Caco-2 (cell line): ENCODE data around the gene DDX31. TPM values are rescaled to one million over a fixed set of nuclear protein-coding genes. Genes with fewer than 3 reads are reported as not detected.

Source experiments
- BruUV-seq: library from RNA; stranded (reverse); fragments of 400-500 nt; replicated peaks from 2 replicates; lab custom pipeline; 2021; lab: Mats Ljungman, UMichigan
- CTCF ChIA-PET: fragments of 300-600 bp; sonication (Branson Sonifier 250); formaldehyde crosslinking; loops from one replicate; lab custom pipeline; 2022; ENCODE audit warnings: antibody characterized with exemption; lab: Charles Lee
- POLR2A ChIA-PET: fragments of 300-600 bp; sonication (Branson Sonifier 250); formaldehyde crosslinking; loops from one replicate; lab custom pipeline; 2022; ENCODE audit warnings: antibody characterized with exemption; lab: Charles Lee
- DNase-seq, 2 experiments: peaks; one replicate each; pipeline versions ENCODE4 v3.0.0 to v3.0.0-alpha.2; 2020 to 2022
- H3K27me3 ChIP-seq: replicated peaks from 2 replicates; pipeline ENCODE4 v1.6.0; 2011; ENCODE audit warnings: low read length; ENCODE audit not compliant: control insufficient read depth, insufficient read depth
- H3K36me3 ChIP-seq: 2 replicates; pipeline ENCODE4 v1.5.1; 2011; ENCODE audit warnings: low read length; ENCODE audit not compliant: control insufficient read depth, insufficient read depth
- H3K4me1 ChIP-seq: fragments of 250-450 bp; sonication (Bioruptor Pico); 2 replicates; pipeline ENCODE4 v1.5.1; 2020; ENCODE audit warnings: mild to moderate bottlenecking
- H3K4me3 ChIP-seq: 2 replicates; pipeline ENCODE4 v1.5.1; 2011; ENCODE audit warnings: low read depth, mild to moderate bottlenecking, control low read depth, low read length
- H3K9me3 ChIP-seq: fragments of 250-450 bp; sonication (Bioruptor Pico); 2 replicates; pipeline ENCODE4 v1.5.1; 2020; ENCODE audit warnings: mild to moderate bottlenecking, moderate library complexity
- H3K27ac Mint-ChIP-seq: one replicate; pipeline ENCODE4 v1.8.0; 2022; ENCODE audit warnings: mixed read lengths; ENCODE audit not compliant: unreplicated experiment
- H3K27me3 Mint-ChIP-seq: one replicate; pipeline ENCODE4 v1.8.0; 2022; ENCODE audit warnings: mixed read lengths; ENCODE audit not compliant: insufficient read depth, unreplicated experiment
- H3K36me3 Mint-ChIP-seq: one replicate; pipeline ENCODE4 v1.8.0; 2022; ENCODE audit warnings: mild to moderate bottlenecking, mixed read lengths; ENCODE audit not compliant: insufficient read depth, unreplicated experiment
- H3K4me1 Mint-ChIP-seq: one replicate; pipeline ENCODE4 v1.8.0; 2022; ENCODE audit warnings: low read depth, mixed read lengths; ENCODE audit not compliant: unreplicated experiment
- H3K4me3 Mint-ChIP-seq: one replicate; pipeline ENCODE4 v1.8.0; 2022; ENCODE audit warnings: mild to moderate bottlenecking, moderate library complexity, mixed read lengths; ENCODE audit not compliant: unreplicated experiment
- H3K9me3 Mint-ChIP-seq: one replicate; pipeline ENCODE4 v1.8.0; 2022; ENCODE audit warnings: mixed read lengths; ENCODE audit not compliant: unreplicated experiment
- intact Hi-C: fragments of 100-400 bp; cut with micrococcal nuclease; formaldehyde crosslinking; loops from one replicate; pipeline ENCODE4 v1.10.0; 2022; ENCODE audit not compliant: unreplicated experiment
- total RNA-seq: library from RNA; stranded (reverse); gene quantifications from 2 replicates; pipeline ENCODE4 v1.2.3, GENCODE V29; 2022
- TF ChIP-seq, protein P1 (sequence below), 2 experiments: fragments of 200-600 bp in 1 of 2; IDR thresholded peaks; 1 replicate in 1 of 2; 2 replicates in 1 of 2; pipeline versions ENCODE4 v1.5.1 to v1.8.0; 2011 to 2022; ENCODE audit warnings: antibody characterized with exemption in 1 of 2, control low read depth in 1 of 2, inconsistent platforms in 1 of 2, low read depth in 1 of 2, low read length in 1 of 2, mild to moderate bottlenecking in 1 of 2, moderate library complexity in 1 of 2; ENCODE audit not compliant: insufficient read depth in 1 of 2, severe bottlenecking in 1 of 2, unreplicated experiment in 1 of 2

DDX31 gene
- total RNA-seq, 1 experiment from 2014 or later: 23.1 TPM

DNA sequence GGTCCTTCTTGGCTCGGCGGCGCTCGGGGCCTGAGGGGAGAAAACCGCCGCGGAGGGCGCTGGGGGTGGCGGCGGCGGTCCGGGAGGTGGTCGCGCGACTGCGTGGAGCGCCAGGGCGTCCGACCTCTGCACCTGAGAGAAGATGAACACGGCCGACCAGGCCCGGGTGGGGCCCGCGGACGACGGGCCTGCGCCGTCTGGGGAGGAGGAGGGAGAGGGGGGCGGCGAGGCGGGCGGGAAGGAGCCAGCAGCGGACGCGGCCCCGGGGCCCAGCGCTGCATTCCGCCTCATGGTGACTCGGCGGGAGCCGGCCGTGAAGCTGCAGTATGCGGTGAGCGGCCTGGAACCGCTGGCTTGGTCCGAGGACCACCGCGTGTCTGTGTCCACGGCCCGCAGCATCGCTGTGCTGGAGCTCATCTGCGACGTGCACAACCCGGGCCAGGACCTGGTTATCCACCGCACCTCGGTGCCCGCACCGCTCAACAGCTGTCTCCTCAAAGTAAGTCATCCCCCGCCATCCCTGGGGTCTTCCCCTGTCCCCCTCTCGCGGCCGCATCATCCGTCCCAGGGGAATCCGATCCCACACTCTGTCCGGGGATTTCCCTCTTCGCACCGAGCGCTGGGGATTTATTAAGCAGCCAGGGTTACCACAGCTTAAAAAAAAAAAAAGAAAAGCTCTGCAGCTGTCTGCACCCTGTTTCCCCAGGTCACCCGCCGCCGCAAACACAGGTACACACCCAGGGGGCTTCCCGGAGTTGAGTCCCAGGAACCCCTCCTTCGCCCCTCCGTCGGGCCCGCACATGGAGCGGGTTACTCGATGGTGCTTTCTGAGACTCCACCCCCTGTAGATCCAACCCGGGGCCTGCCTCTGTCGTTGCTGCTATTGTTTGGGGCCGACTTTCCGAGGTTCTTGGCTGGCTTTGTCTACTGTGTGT, 941 bp upstream of the DDX31 start, which contains the start of gene GTF3C4:
Gene GTF3C4 (plus strand): TSS at position 8 of the 935 bp plus-strand sequence. CDS start 135 bp downstream, at position 143.
- intact Hi-C loops: no loop called here
- CTCF ChIA-PET: no interaction called here
- Histone ChIP-seq H3K27me3 (no peaks in the 10 kb centered on the region), H3K4me3 (peak within 1 kb of the TSS; percentile 91), H3K36me3 (no peaks in the 10 kb centered on the region), H3K4me1 (peaks cover 9% of the 10 kb centered on the region; the same call in 1 of the 2 replicates), H3K9me3 (no peaks in the 10 kb centered on the region)
- BruUV-seq: no TSS peak
- H3K27ac Mint-ChIP-seq: peak within 1 kb of the TSS; percentile 97
- H3K4me3 Mint-ChIP-seq: peak within 1 kb of the TSS; percentile 90
- peaks cover 36% of the 10 kb centered on the region for H3K36me3 Mint-ChIP-seq
- POLR2A ChIA-PET: interaction anchor here (0.6 to 1.1 kb wide), 2 partner anchors 16 to 208 kb away, joined by 3 to 5 read pairs; partner anchors contain the start of gene SPACA9
- TF ChIP-seq, protein P1, sequence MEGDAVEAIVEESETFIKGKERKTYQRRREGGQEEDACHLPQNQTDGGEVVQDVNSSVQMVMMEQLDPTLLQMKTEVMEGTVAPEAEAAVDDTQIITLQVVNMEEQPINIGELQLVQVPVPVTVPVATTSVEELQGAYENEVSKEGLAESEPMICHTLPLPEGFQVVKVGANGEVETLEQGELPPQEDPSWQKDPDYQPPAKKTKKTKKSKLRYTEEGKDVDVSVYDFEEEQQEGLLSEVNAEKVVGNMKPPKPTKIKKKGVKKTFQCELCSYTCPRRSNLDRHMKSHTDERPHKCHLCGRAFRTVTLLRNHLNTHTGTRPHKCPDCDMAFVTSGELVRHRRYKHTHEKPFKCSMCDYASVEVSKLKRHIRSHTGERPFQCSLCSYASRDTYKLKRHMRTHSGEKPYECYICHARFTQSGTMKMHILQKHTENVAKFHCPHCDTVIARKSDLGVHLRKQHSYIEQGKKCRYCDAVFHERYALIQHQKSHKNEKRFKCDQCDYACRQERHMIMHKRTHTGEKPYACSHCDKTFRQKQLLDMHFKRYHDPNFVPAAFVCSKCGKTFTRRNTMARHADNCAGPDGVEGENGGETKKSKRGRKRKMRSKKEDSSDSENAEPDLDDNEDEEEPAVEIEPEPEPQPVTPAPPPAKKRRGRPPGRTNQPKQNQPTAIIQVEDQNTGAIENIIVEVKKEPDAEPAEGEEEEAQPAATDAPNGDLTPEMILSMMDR (IDR thresholded peaks at IDR 0.05; ENCODE audit: insufficient read depth in 1 of 2, low read depth in 1 of 2, low read length in 1 of 2, severe bottlenecking in 1 of 2, unreplicated experiment in 1 of 2): no peak
- no peaks in the 10 kb centered on the region for H3K9me3 Mint-ChIP-seq
- peak; percentile 42 for DNase-seq
- peaks cover 24% of the 10 kb centered on the region for H3K4me1 Mint-ChIP-seq
- no peaks in the 10 kb centered on the region for H3K27me3 Mint-ChIP-seq

DNA sequence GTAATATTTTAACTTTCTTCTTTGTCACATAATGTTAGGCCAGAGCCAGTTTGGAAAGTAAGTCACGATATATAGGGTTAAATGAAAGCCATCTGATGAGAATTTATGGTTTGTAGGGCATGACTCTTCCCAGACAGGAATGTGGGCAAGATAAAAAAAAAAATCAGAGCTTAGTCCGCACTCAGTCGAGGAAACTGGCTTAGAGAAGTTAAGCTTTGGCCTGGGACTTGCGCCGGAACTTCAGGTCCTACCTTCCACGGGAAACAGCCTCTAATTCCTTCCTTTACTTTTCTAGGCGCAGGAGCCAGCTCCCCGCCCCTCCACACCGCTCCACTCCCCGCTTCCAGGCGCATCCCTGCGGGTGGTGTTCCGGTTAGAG, 475 bp downstream of the DDX31 start:
- Mint-ChIP-seq H3K4me1 (peaks cover 24% of the 10 kb centered on the region), H3K9me3 (no peaks in the 10 kb centered on the region), H3K27ac (peak overlapping the region; percentile 97), H3K36me3 (peaks cover 38% of the 10 kb centered on the region), H3K4me3 (peak overlapping the region; percentile 90), H3K27me3 (no peaks in the 10 kb centered on the region)
- BruUV-seq: TSS peak; percentile 53
- Histone ChIP-seq H3K36me3 (no peaks in the 10 kb centered on the region), H3K4me1 (peaks cover 9% of the 10 kb centered on the region; the same call in 1 of the 2 replicates), H3K4me3 (peak overlapping the region; percentile 91), H3K27me3 (no peaks in the 10 kb centered on the region), H3K9me3 (no peaks in the 10 kb centered on the region)
- intact Hi-C loops: no loop called here
- POLR2A ChIA-PET: interaction anchor here (0.7 to 0.9 kb wide), 2 partner anchors 11 to 1601 kb away, joined by 3 to 5 read pairs; no protein-coding TSS in a partner anchor
- DNase-seq: peak in 1 of 2 experiments; percentile 77
- TF ChIP-seq, protein P1 (IDR thresholded peaks at IDR 0.05; ENCODE audit: insufficient read depth in 1 of 2, low read depth in 1 of 2, low read length in 1 of 2, severe bottlenecking in 1 of 2, unreplicated experiment in 1 of 2): no peak
- CTCF ChIA-PET: interaction anchor here (0.7 to 1.4 kb wide), 5 partner anchors 15 to 232 kb away, joined by 3 to 5 read pairs (median 4); no protein-coding TSS in a partner anchor

DNA sequence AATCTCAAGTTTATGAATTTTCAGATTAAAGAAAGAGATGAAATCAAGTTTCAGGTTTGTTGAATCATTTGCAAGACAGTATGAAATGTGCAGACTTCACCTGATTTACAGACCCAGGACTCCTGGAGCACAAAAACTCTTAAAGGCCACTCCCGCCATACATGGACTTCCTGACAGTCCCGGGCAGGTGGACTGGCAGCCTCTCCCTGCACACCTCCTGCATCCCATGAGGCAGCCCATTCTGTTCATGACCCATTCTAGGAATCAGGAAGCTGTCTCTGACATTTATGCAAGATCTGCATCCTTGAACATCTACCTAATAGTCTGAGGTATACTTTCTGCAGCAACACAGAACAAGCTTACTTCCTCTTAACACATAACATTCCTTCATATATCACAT, 5.9 kb downstream of the DDX31 start:
- Mint-ChIP-seq H3K36me3 (peaks cover 24% of the 10 kb centered on the region), H3K9me3 (no peaks in the 10 kb centered on the region), H3K27me3 (no peaks in the 10 kb centered on the region), H3K27ac (no peak overlapping the region), H3K4me1 (peaks cover 7% of the 10 kb centered on the region), H3K4me3 (no peak overlapping the region)
- no peak overlapping the region for H3K4me3 ChIP-seq
- no peaks in the 10 kb centered on the region for H3K9me3 ChIP-seq
- intact Hi-C loops: no loop called here
- CTCF ChIA-PET: no interaction called here
- DNase-seq: no peak
- POLR2A ChIA-PET: no interaction called here
- no peaks in the 10 kb centered on the region for H3K36me3 ChIP-seq
- H3K4me1 ChIP-seq: no peaks in the 10 kb centered on the region
- TF ChIP-seq, protein P1 (IDR thresholded peaks at IDR 0.05; ENCODE audit: insufficient read depth in 1 of 2, low read depth in 1 of 2, low read length in 1 of 2, severe bottlenecking in 1 of 2, unreplicated experiment in 1 of 2): no peak
- no TSS peak for BruUV-seq
- no peaks in the 10 kb centered on the region for H3K27me3 ChIP-seq
